DND-41 (cell line): Measurements from ENCODE around the gene NPTN.

ENCODE experiments used
- EZH2 ChIP-seq: IDR thresholded peaks from 3 replicates; pipeline ENCODE4 v1.6.1; 2012; ENCODE audit warnings: borderline replicate concordance, low read depth, mild to moderate bottlenecking, moderate library complexity, low read length, inconsistent platforms; ENCODE audit not compliant: severe bottlenecking
- TF ChIP-seq, protein P1 (sequence below): IDR thresholded peaks from 2 replicates; pipeline ENCODE4 v1.5.1; 2012; ENCODE audit warnings: borderline replicate concordance, low read length, moderate library complexity, mild to moderate bottlenecking; ENCODE audit not compliant: poor library complexity, severe bottlenecking; ENCODE audit errors: extremely low read depth

DNA sequence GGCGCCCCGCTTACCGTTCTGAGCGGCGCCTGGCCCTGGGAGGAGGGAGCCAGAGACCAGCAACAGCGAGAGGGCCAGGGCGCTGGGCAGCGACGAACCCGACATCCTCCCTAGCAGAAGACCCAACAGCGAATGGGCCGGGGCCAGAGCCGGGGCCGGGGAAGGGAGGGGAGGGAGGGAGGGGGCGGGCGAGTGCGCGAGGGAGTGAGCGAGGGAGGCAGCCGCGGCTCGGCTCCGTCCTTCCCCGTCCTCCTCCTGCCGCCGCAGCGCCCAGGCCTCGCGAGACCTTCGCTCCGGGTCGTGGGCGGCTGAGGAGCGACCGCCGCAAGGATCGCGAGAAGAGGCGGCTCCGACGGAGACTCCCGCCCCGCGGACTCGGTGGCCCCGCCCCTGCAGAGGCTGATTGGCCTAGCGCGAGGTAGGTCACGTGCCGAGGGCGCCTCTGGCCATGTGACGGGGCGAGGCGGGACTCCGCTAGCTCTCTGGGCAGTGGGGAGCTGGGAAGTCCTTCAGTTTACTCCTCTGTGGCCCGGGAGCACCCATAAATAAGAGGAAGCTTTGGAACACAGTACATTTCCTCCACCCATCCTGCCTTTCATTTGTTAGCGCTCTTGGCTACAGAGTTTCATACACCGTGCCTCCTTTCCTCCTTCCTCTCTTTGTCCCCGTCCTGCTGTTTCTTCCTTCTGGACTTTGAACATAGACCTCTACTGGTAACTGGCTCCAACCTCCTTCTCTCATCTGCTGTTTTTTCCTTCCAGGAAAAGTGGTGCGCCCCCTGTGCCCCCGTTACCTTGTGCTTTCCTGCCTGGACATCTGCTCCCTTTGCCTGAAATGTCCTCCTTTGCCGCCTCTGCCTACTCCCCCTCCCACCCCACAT lies at the start of gene NPTN:
- TF ChIP-seq, protein P1, sequence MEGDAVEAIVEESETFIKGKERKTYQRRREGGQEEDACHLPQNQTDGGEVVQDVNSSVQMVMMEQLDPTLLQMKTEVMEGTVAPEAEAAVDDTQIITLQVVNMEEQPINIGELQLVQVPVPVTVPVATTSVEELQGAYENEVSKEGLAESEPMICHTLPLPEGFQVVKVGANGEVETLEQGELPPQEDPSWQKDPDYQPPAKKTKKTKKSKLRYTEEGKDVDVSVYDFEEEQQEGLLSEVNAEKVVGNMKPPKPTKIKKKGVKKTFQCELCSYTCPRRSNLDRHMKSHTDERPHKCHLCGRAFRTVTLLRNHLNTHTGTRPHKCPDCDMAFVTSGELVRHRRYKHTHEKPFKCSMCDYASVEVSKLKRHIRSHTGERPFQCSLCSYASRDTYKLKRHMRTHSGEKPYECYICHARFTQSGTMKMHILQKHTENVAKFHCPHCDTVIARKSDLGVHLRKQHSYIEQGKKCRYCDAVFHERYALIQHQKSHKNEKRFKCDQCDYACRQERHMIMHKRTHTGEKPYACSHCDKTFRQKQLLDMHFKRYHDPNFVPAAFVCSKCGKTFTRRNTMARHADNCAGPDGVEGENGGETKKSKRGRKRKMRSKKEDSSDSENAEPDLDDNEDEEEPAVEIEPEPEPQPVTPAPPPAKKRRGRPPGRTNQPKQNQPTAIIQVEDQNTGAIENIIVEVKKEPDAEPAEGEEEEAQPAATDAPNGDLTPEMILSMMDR = no peak
- no peak for TF ChIP-seq EZH2
